B cell (primary cell): ENCODE measurements around the gene IRS2. TPM values are rescaled to one million over a fixed set of nuclear protein-coding genes. Genes with fewer than 3 reads are reported as not detected.

Experiments used
- ATAC-seq: fragments of 200-7000 bp; cut with Tn5 transposase; one replicate; pipeline ENCODE4 v1.10.0; 2021; ENCODE audit warnings: low read depth, mild to moderate bottlenecking, moderate number of reproducible peaks, moderate library complexity
- CTCF ChIA-PET: fragments of 350-600 bp; sonication (Branson Sonifier 250); formaldehyde crosslinking; loops from one replicate; lab custom pipeline; 2021; ENCODE audit warnings: antibody characterized with exemption, inconsistent platforms; lab: Charles Lee
- POLR2A ChIA-PET: fragments of 350-600 bp; sonication (Branson Sonifier 250); formaldehyde crosslinking; loops from one replicate; lab custom pipeline; 2021; ENCODE audit warnings: antibody characterized with exemption; lab: Charles Lee
- DNase-seq: peaks from one replicate; pipeline ENCODE4 v3.0.0; 2013
- H2AFZ ChIP-seq: 2 replicates; pipeline ENCODE4 v1.6.1; 2012; ENCODE audit warnings: mild to moderate bottlenecking, low read depth, low read length; ENCODE audit not compliant: insufficient read depth, poor library complexity, severe bottlenecking
- H3K27ac ChIP-seq, 2 donors: 1 replicate in 1 of 2; 2 replicates in 1 of 2; pipeline ENCODE4 v1.5.1; 2012 to 2013; ENCODE audit warnings: low read length in 2 of 2, mild to moderate bottlenecking in 2 of 2, moderate library complexity in 1 of 2
- H3K27me3 ChIP-seq, 4 experiments: fragments of 200-600 bp in 1 of 4; sonication (generic) in 1 of 4; replicated peaks in 1 of 4; 1 replicate in 2 of 4; 2 replicates in 2 of 4; pipeline versions ENCODE4 v1.6.1 to v1.7.0; 2013 to 2016; ENCODE audit warnings: low read length in 3 of 4, mild to moderate bottlenecking in 2 of 4, mixed read lengths in 1 of 4, moderate library complexity in 1 of 4; ENCODE audit not compliant: insufficient read depth in 4 of 4, control insufficient read depth in 3 of 4; ENCODE audit errors: control extremely low read depth in 1 of 4
- H3K36me3 ChIP-seq, 2 experiments: replicated peaks in 1 of 2; 1 replicate in 1 of 2; 2 replicates in 1 of 2; pipeline versions ENCODE4 v1.6.1 to v1.7.1; 2013; ENCODE audit warnings: low read length in 1 of 2; ENCODE audit not compliant: insufficient read depth in 2 of 2, control insufficient read depth in 1 of 2; ENCODE audit errors: control extremely low read depth in 1 of 2, extremely low read depth in 1 of 2
- H3K4me1 ChIP-seq, 2 donors: fragments of 200-600 bp in 1 of 2; sonication (generic) in 1 of 2; 1 replicate in 1 of 2; 2 replicates in 1 of 2; pipeline versions ENCODE4 v1.5.1 to v1.6.1; 2013 to 2017; ENCODE audit warnings: low read length in 2 of 2; ENCODE audit not compliant: control insufficient read depth in 2 of 2, insufficient read depth in 2 of 2
- H3K4me2 ChIP-seq: replicated peaks from 2 replicates; pipeline ENCODE3; 2012; ENCODE audit warnings: mild to moderate bottlenecking, low read depth, low read length; ENCODE audit not compliant: poor library complexity, severe bottlenecking
- H3K4me3 ChIP-seq, 5 experiments: fragments of 200-600 bp in 1 of 5; sonication (generic) in 1 of 5; 1 replicate in 3 of 5; 2 replicates in 2 of 5; pipeline versions ENCODE4 v1.5.1 to v1.7.0; 2011 to 2016; ENCODE audit warnings: low read length in 4 of 5, mild to moderate bottlenecking in 4 of 5, low read depth in 2 of 5, control low read depth in 1 of 5, moderate library complexity in 1 of 5; ENCODE audit not compliant: insufficient read depth in 1 of 5; ENCODE audit errors: control extremely low read depth in 1 of 5, extremely low read depth in 1 of 5
- H3K79me2 ChIP-seq: fragments of 200-600 bp; sonication (generic); one replicate; pipeline ENCODE4 v1.6.0; 2016; ENCODE audit warnings: low read length; ENCODE audit not compliant: control insufficient read depth, insufficient read depth
- H3K9ac ChIP-seq: fragments of 200-600 bp; sonication (generic); 2 replicates; pipeline ENCODE4 v1.6.1; 2017; ENCODE audit warnings: mild to moderate bottlenecking, low read length, moderate library complexity
- H3K9me3 ChIP-seq, 3 donors: one replicate each; pipeline versions ENCODE4 v1.6.1 to v1.7.1; 2013; ENCODE audit warnings: low read length in 2 of 3; ENCODE audit not compliant: control insufficient read depth in 2 of 3, insufficient read depth in 1 of 3; ENCODE audit errors: control extremely low read depth in 1 of 3
- H4K20me1 ChIP-seq: 2 replicates; pipeline ENCODE4 v1.6.0; 2012; ENCODE audit warnings: mild to moderate bottlenecking, low read length; ENCODE audit not compliant: insufficient read depth, control insufficient read depth, poor library complexity, severe bottlenecking
- H3K27ac Mint-ChIP-seq: one replicate; pipeline ENCODE4 v1.8.0; 2021; ENCODE audit warnings: mixed read lengths
- H3K27me3 Mint-ChIP-seq: one replicate; pipeline ENCODE4 v1.8.0; 2021; ENCODE audit warnings: mixed read lengths
- H3K4me1 Mint-ChIP-seq: one replicate; pipeline ENCODE4 v1.8.0; 2021; ENCODE audit warnings: mixed read lengths
- H3K4me3 Mint-ChIP-seq: one replicate; pipeline ENCODE4 v1.8.0; 2021; ENCODE audit warnings: mixed read lengths
- H3K9me3 Mint-ChIP-seq: one replicate; pipeline ENCODE4 v1.8.0; 2022; ENCODE audit warnings: mixed read lengths; ENCODE audit not compliant: insufficient read depth
- CTCF ChIP-seq: fragments of 200-600 bp; IDR thresholded peaks from one replicate; pipeline ENCODE4 v1.8.0; 2022; ENCODE audit warnings: antibody characterized with exemption, mild to moderate bottlenecking
- EZH2 ChIP-seq: IDR thresholded peaks from 2 replicates; pipeline ENCODE4 v1.6.1; 2012; ENCODE audit warnings: borderline replicate concordance, low read depth, mild to moderate bottlenecking, moderate library complexity, low read length; ENCODE audit not compliant: insufficient read depth, poor library complexity, severe bottlenecking
- WGBS: methylation state at CpG from one replicate; pipeline ENCODE4 v1.1.5; 2013; ENCODE audit warnings: missing lambda C conversion rate; ENCODE audit not compliant: insufficient coverage; 5-methylcytosine and 5-hydroxymethylcytosine counted together
- intact Hi-C: fragments of 100-400 bp; cut with micrococcal nuclease; formaldehyde crosslinking; loops from one replicate; pipeline ENCODE4 v1.10.0; 2022
- polyA plus RNA-seq: library from polyadenylated mRNA; depleted of rRNA; stranded (reverse); fragments of >200 nt; gene quantifications from 2 replicates; pipeline ENCODE4 v1.2.3, GENCODE V29; 2012
- total RNA-seq, 2 donors: library from RNA; stranded (reverse); fragments of 120-200 nt in 1 of 2; gene quantifications; 1 replicate in 1 of 2; 2 replicates in 1 of 2; pipeline versions ENCODE4 v1.2.3 to v1.2.4, GENCODE V29; 2013 to 2022

Gene IRS2
- total and polyA plus RNA-seq, 2 donors (not counting 1 experiment from before 2014, with no cell fraction given): 5.8 to 26.9 TPM

- Histone ChIP-seq H4K20me1 (peaks cover 19% of the 10 kb centered on the region), H3K27me3 (no peaks in the 10 kb centered on the region), H3K4me1 (no peaks in the 10 kb centered on the region), H3K27ac (no peak overlapping the region), H2AFZ (no peak overlapping the region), H3K79me2 (peaks cover 6% of the 10 kb centered on the region), H3K9ac (no peak overlapping the region), H3K9me3 (peaks cover 0 to 3% (median 0%) of the 10 kb centered on the region in 3 donors), H3K4me2 (no peak overlapping the region), H3K36me3 (peaks cover 0 to 1% of the 10 kb centered on the region in 2 experiments), H3K4me3 (no peak overlapping the region)
- ChIA-PET CTCF (no interaction called here), POLR2A (no interaction called here)
- TF ChIP-seq EZH2 (no peak), CTCF (no peak)
- DNase-seq (no peak), ATAC-seq (no peak)
- intact Hi-C loops: no loop called here
- no peak overlapping the region for H3K4me3 Mint-ChIP-seq
- WGBS: 79% methylated on average over 7 of the region's 7 CpGs
- H3K9me3 Mint-ChIP-seq: no peaks in the 10 kb centered on the region
- H3K27me3 Mint-ChIP-seq: no peaks in the 10 kb centered on the region
- peaks cover 6% of the 10 kb centered on the region for H3K4me1 Mint-ChIP-seq
- H3K27ac Mint-ChIP-seq: no peak overlapping the region
Measured at GRCh38 chr13:109764045-109764444, 22.3 kb downstream of the IRS2 start.

GRCh38 chr13:109762791-109763190 lies 23.6 kb downstream of the IRS2 start:
- H3K27me3 Mint-ChIP-seq: no peaks in the 10 kb centered on the region
- no peaks in the 10 kb centered on the region for H3K9me3 Mint-ChIP-seq
- Histone ChIP-seq H4K20me1 (peaks cover 23% of the 10 kb centered on the region), H3K9me3 (peaks cover 0 to 6% (median 0%) of the 10 kb centered on the region in 3 donors), H3K27ac (no peak overlapping the region), H3K79me2 (peaks cover 3% of the 10 kb centered on the region), H3K4me2 (no peak overlapping the region), H2AFZ (no peak overlapping the region), H3K27me3 (no peaks in the 10 kb centered on the region), H3K4me3 (no peak overlapping the region), H3K9ac (no peak overlapping the region), H3K4me1 (no peaks in the 10 kb centered on the region), H3K36me3 (peaks cover 0 to 1% of the 10 kb centered on the region in 2 experiments)
- peaks cover 6% of the 10 kb centered on the region for H3K4me1 Mint-ChIP-seq
- ChIA-PET CTCF (no interaction called here), POLR2A (no interaction called here)
- H3K27ac Mint-ChIP-seq: no peak overlapping the region
- H3K4me3 Mint-ChIP-seq: no peak overlapping the region
- DNase-seq: no peak
- intact Hi-C loops: no loop called here
- WGBS: 95% methylated on average over 3 of the region's 6 CpGs
- no peak for ATAC-seq
- TF ChIP-seq EZH2 (no peak), CTCF (no peak)
